ENCODE results near the gene GTF2H2C. TPM values are rescaled to one million over a fixed set of nuclear protein-coding genes. Genes with fewer than 3 reads are reported as not detected.
"Not testable (repeated sequence)": the region's sequence is repeated elsewhere in the genome, so short reads cannot be mapped to it uniquely, and the experiment has no call there.

The GTF2H2C gene
- total RNA-seq, 4 donors from 2014 or later: 5.6 to 77.2 (median 29.4) TPM

DNA sequence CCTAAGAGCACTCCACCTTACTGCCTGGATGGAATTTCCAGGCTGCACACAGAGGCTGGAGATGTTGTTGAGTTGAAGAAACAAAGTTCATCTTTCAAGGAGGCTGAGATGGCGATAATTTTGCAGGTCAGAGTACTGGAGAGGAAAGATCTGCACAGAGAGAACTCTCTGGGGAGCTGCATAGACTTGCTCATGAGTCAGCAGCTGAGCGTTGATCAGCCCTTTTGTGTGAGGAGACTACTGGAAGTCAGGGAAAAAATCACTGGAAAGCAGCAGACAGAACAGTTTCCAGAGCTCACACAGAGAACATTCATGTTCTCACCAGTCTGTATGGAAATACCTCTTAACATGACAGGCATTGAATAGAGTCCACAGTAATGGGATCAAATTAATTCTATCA, 23.4 kb downstream of the GTF2H2C start:
- in situ Hi-C loops (cut with MboI; ENCODE audit: low pct_ligation_motif_present in 1 of 4, low pct_unique_long_range_greater_than_20kb in 1 of 4, low sequenced_read_pairs in 3 of 4); DNase-seq; H3K9me3 ChIP-seq; H3K27me3 ChIP-seq; H3K4me3 ChIP-seq; H3K4me1 ChIP-seq; H3K36me3 ChIP-seq; H3K27ac ChIP-seq; intact Hi-C loops (cut with DNase I; ENCODE audit: low total_unique reads): not testable (repeated sequence)
- no CpG with 5 or more reads among the region's 2 CpGs for WGBS, 2 donors (ENCODE audit: low coverage in 1 of 2)

DNA sequence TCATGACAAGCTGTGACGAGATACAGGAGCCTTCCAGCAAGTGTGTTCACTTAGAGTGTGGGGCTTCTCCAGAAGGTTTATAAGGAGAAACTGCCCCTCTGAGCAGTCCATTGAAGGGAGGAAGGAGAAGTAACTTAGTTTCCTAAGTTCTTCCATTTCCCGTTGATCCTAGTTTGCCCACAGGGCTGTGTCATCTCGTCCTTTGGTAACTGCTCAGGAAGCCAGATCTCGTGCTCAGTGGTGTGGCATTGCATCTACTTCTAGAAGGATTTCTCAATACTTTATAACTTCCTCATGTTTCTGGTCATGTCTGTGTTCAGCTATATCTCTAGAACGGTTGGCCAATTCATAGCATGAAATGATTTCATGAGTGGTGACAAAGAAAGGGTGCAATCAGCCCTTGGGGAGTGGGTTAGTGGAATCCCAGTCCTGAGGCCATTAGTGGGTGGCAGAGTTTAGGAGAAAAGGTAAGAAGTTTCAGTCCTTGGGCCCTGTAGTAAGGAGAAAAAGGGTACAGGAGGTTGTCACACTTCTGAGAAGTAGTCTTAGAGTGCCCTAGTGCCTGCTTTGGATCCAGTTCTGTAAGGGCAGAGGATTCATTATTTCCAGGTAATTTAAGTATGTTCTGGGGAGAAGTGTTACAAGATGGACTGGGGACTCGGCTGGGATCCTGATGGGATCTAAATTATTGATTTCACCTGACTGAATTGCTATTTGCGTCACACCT, 36.3 kb downstream of the GTF2H2C start:
- H3K27me3 ChIP-seq; in situ Hi-C loops (cut with MboI; ENCODE audit: low pct_ligation_motif_present in 1 of 4, low pct_unique_long_range_greater_than_20kb in 1 of 4, low sequenced_read_pairs in 3 of 4); DNase-seq; intact Hi-C loops (cut with DNase I; ENCODE audit: low total_unique reads); H3K4me3 ChIP-seq; H3K4me1 ChIP-seq; H3K27ac ChIP-seq; H3K9me3 ChIP-seq; H3K36me3 ChIP-seq: not testable (repeated sequence)
- WGBS, 2 donors (ENCODE audit: low coverage in 1 of 2): 57% methylated on average over 1 of the region's 7 CpGs; no CpG with 5 or more reads in 1 of the 2 donors

DNA sequence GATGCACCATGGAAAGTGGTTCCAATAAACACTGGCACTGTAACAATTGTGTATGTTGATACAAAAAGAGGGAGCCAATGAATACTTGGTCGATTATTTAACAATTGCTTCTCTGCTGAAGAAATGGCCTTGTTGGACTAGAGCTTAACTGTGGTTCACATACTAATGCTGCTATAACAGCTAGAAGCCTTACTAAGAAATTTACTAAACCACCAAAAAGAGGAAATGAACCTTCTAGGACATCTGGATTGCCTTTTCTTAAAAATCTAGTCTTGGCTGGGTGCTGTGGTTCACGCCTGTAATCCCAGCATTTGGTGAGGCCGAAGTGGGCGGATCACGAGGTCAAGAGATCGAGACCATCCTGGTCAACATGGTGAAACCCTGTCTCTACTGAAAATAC, 42.0 kb downstream of the GTF2H2C start:
- H3K27me3 ChIP-seq; H3K4me3 ChIP-seq; H3K36me3 ChIP-seq; H3K4me1 ChIP-seq; H3K27ac ChIP-seq; H3K9me3 ChIP-seq; DNase-seq; intact Hi-C loops (cut with DNase I; ENCODE audit: low total_unique reads); in situ Hi-C loops (cut with MboI; ENCODE audit: low pct_ligation_motif_present in 1 of 4, low pct_unique_long_range_greater_than_20kb in 1 of 4, low sequenced_read_pairs in 3 of 4): not testable (repeated sequence)
- 83% methylated on average over 1 of the region's 6 CpGs; no CpG with 5 or more reads in 1 of the 2 donors for WGBS, 2 donors (ENCODE audit: low coverage in 1 of 2)

DNA sequence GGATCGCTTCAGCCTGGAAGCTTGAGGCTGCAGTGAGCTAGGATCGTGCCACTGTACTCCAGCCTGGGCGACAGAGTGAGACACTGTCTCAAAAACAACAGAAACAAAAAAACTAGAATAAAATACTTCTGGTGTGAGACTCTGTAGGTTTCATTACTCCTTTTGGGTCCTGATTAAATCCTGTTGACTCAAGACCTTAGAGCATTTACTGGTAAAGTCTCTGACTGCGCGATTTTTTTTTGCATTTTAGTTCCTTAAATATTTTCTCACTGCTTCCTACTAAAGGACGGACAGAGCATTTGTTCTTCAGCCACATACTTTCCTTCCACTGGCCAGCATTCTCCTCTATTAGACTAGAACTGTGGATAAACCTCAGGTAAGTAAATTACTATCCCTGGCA, 46.8 kb downstream of the GTF2H2C start:
- H3K36me3 ChIP-seq; H3K4me1 ChIP-seq; H3K27me3 ChIP-seq; DNase-seq; intact Hi-C loops (cut with DNase I; ENCODE audit: low total_unique reads); H3K9me3 ChIP-seq; in situ Hi-C loops (cut with MboI; ENCODE audit: low pct_ligation_motif_present in 1 of 4, low pct_unique_long_range_greater_than_20kb in 1 of 4, low sequenced_read_pairs in 3 of 4); H3K4me3 ChIP-seq; H3K27ac ChIP-seq: not testable (repeated sequence)
- WGBS, 2 donors (ENCODE audit: low coverage in 1 of 2): 73% methylated on average over 3 of the region's 6 CpGs; no CpG with 5 or more reads in 1 of the 2 donors

GRCh38 chr5:69607750-69608149, 47.8 kb downstream of the GTF2H2C start:
- H3K27me3 ChIP-seq; in situ Hi-C loops (cut with MboI; ENCODE audit: low pct_ligation_motif_present in 1 of 4, low pct_unique_long_range_greater_than_20kb in 1 of 4, low sequenced_read_pairs in 3 of 4); H3K36me3 ChIP-seq; H3K27ac ChIP-seq; H3K4me1 ChIP-seq; intact Hi-C loops (cut with DNase I; ENCODE audit: low total_unique reads); H3K9me3 ChIP-seq; H3K4me3 ChIP-seq; DNase-seq: not testable (repeated sequence)
- WGBS, 2 donors (ENCODE audit: low coverage in 1 of 2): no CpG with 5 or more reads among the region's 1 CpG

GRCh38 chr5:69608861-69609496, 49.0 kb downstream of the GTF2H2C start:
- H3K27me3 ChIP-seq; DNase-seq; H3K4me3 ChIP-seq; H3K27ac ChIP-seq; H3K9me3 ChIP-seq; H3K4me1 ChIP-seq; intact Hi-C loops (cut with DNase I; ENCODE audit: low total_unique reads); in situ Hi-C loops (cut with MboI; ENCODE audit: low pct_ligation_motif_present in 1 of 4, low pct_unique_long_range_greater_than_20kb in 1 of 4, low sequenced_read_pairs in 3 of 4); H3K36me3 ChIP-seq: not testable (repeated sequence)
- WGBS, 2 donors (ENCODE audit: low coverage in 1 of 2): no CpG with 5 or more reads among the region's 6 CpGs

GRCh38 chr5:69614843-69615242, 54.9 kb downstream of the GTF2H2C start:
- no CpG with 5 or more reads among the region's 7 CpGs for WGBS, 2 donors (ENCODE audit: low coverage in 1 of 2)
- H3K4me1 ChIP-seq; in situ Hi-C loops (cut with MboI; ENCODE audit: low pct_ligation_motif_present in 1 of 4, low pct_unique_long_range_greater_than_20kb in 1 of 4, low sequenced_read_pairs in 3 of 4); H3K36me3 ChIP-seq; intact Hi-C loops (cut with DNase I; ENCODE audit: low total_unique reads); H3K27ac ChIP-seq; H3K4me3 ChIP-seq; DNase-seq; H3K27me3 ChIP-seq; H3K9me3 ChIP-seq: not testable (repeated sequence)

GRCh38 chr5:69631879-69632278, 71.9 kb downstream of the GTF2H2C start:
- H3K4me3 ChIP-seq; H3K27me3 ChIP-seq; H3K36me3 ChIP-seq; in situ Hi-C loops (cut with MboI; ENCODE audit: low pct_ligation_motif_present in 1 of 4, low pct_unique_long_range_greater_than_20kb in 1 of 4, low sequenced_read_pairs in 3 of 4); H3K27ac ChIP-seq; intact Hi-C loops (cut with DNase I; ENCODE audit: low total_unique reads); H3K9me3 ChIP-seq; H3K4me1 ChIP-seq: not testable (repeated sequence)
- DNase-seq: peak; percentile 2
- 100% methylated on average over 7 of the region's 9 CpGs; no CpG with 5 or more reads in 1 of the 2 donors for WGBS, 2 donors (ENCODE audit: low coverage in 1 of 2)

Small RNA genes within 50 kb of the gene (small RNA-seq; reads per million reads assigned to genes)
- 0 reads per million in 4 donors for gene RNU6-724P

Other genes with a start within 250 kb of the GTF2H2C start
- gene CCDC125, start 227.4 kb upstream of the GTF2H2C start, total RNA-seq: 10 to 100 TPM in 3 of 4 donors, 1 to 10 TPM in 1; 8.2 to 24.7 (median 18.6) TPM
- gene AK6, start 190.7 kb upstream of the GTF2H2C start, total RNA-seq: 100 to 1,000 TPM in 1 of 4 donors, 10 to 100 TPM in 3; 16.1 to 103 (median 20.0) TPM
- gene TAF9, start 190.7 kb upstream of the GTF2H2C start, total RNA-seq: 10 to 100 TPM; 32.1 to 79.4 (median 45.5) TPM
- gene RAD17, start 190.4 kb upstream of the GTF2H2C start, total RNA-seq: 10 to 100 TPM in 2 of 4 donors, 1 to 10 TPM in 2; 2.6 to 19.1 (median 9.8) TPM
- gene MARVELD2, start 145.1 kb upstream of the GTF2H2C start, total RNA-seq: 10 to 100 TPM; 14.7 to 48.7 (median 30.7) TPM
- gene OCLN, start 67.4 kb upstream of the GTF2H2C start, total RNA-seq: 100 to 1,000 TPM in 1 of 4 donors, 10 to 100 TPM in 3; 74.9 to 112 (median 92.4) TPM

Measured in transverse colon (tissue), 4 donors.